Measurements from ENCODE around the gene HMX3.

Gene HMX3

GRCh38 chr10:123135415-123136141, at the start of gene HMX3:
Gene HMX3 (plus strand): TSS chr10:123135970. CDS start chr10:123136051, 81 bp downstream.
- H3K27me3 ChIP-seq (ENCODE audit: low read depth), result no peaks in the 10 kb centered on the region
- H3K9me3 ChIP-seq, result no peaks in the 10 kb centered on the region
- DNase-seq (ENCODE audit: low spot score in 2 of 2), result peak; percentile 73 to 83
- H3K4me1 ChIP-seq, result peaks cover 14% of the 10 kb centered on the region; the same call in 1 of the 2 replicates
- H3K36me3 ChIP-seq (replicated peaks), result peaks cover 15% of the 10 kb centered on the region
- in situ Hi-C loops (cut with MboI; ENCODE audit: low sequenced_read_pairs), result loop anchor here (10.0 kb wide), 1 partner anchor 91 kb away; no protein-coding TSS in a partner anchor
- peak within 1 kb of the TSS; percentile 64 for H3K4me3 ChIP-seq

DNA sequence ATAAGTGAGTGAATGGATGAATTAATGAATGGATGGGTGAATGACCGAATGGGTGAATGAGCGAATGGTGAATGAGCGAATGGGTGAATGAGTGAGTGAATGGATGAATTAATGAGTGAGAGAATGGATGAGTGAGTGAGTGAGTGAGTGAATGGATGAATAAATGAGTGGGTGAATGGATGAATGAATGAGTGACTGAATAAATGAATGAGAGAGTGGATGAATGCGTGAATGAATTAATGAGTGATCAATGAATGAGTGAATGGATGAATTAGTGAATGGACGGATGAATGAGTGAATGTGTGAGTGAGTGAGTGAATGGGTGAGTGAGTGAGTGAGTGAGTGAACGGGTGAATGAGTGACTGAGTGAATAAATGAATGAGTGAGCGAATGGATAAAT, 49.5 kb upstream of the HMX3 start:
- Histone ChIP-seq H3K36me3 (replicated peaks) (no peaks in the 10 kb centered on the region), H3K9me3 (no peaks in the 10 kb centered on the region), H3K4me1 (no peaks in the 10 kb centered on the region), H3K4me3 (no peak overlapping the region), H3K27me3 (ENCODE audit: low read depth) (no peaks in the 10 kb centered on the region)
- in situ Hi-C loops (cut with MboI; ENCODE audit: low sequenced_read_pairs), result no loop called here
- DNase-seq (ENCODE audit: low spot score in 2 of 2), result no peak

GRCh38 chr10:123087348-123087747, 48.4 kb upstream of the HMX3 start:
- in situ Hi-C loops (cut with MboI; ENCODE audit: low sequenced_read_pairs), result no loop called here
- no peak for DNase-seq (ENCODE audit: low spot score in 2 of 2)
- H3K9me3 ChIP-seq, result no peaks in the 10 kb centered on the region
- H3K4me1 ChIP-seq, result no peaks in the 10 kb centered on the region
- no peaks in the 10 kb centered on the region for H3K27me3 ChIP-seq (ENCODE audit: low read depth)
- H3K4me3 ChIP-seq, result no peak overlapping the region
- H3K36me3 ChIP-seq (replicated peaks), result no peaks in the 10 kb centered on the region

GRCh38 chr10:123087786-123088185, 48.0 kb upstream of the HMX3 start:
- H3K4me1 ChIP-seq, result no peaks in the 10 kb centered on the region
- in situ Hi-C loops (cut with MboI; ENCODE audit: low sequenced_read_pairs), result no loop called here
- H3K9me3 ChIP-seq, result no peaks in the 10 kb centered on the region
- no peaks in the 10 kb centered on the region for H3K36me3 ChIP-seq (replicated peaks)
- H3K27me3 ChIP-seq (ENCODE audit: low read depth), result no peaks in the 10 kb centered on the region
- H3K4me3 ChIP-seq, result no peak overlapping the region
- DNase-seq (ENCODE audit: low spot score in 2 of 2), result no peak

GRCh38 chr10:123092635-123093414, 42.9 kb upstream of the HMX3 start:
- DNase-seq (ENCODE audit: low spot score in 2 of 2), result no peak
- no peak overlapping the region for H3K4me3 ChIP-seq
- in situ Hi-C loops (cut with MboI; ENCODE audit: low sequenced_read_pairs), result no loop called here

GRCh38 chr10:123093489-123093888, 42.3 kb upstream of the HMX3 start:
- Histone ChIP-seq H3K4me3 (no peak overlapping the region), H3K4me1 (no peaks in the 10 kb centered on the region), H3K27me3 (ENCODE audit: low read depth) (no peaks in the 10 kb centered on the region), H3K36me3 (replicated peaks) (no peaks in the 10 kb centered on the region), H3K9me3 (no peaks in the 10 kb centered on the region)
- DNase-seq (ENCODE audit: low spot score in 2 of 2), result no peak
- in situ Hi-C loops (cut with MboI; ENCODE audit: low sequenced_read_pairs), result no loop called here

More at GRCh38 chr10:123092635-123093414, 42.9 kb upstream of the HMX3 start:
- no peaks in the 10 kb centered on the region for H3K27me3 ChIP-seq (ENCODE audit: low read depth)
- no peaks in the 10 kb centered on the region for H3K9me3 ChIP-seq
- no peaks in the 10 kb centered on the region for H3K4me1 ChIP-seq
- no peaks in the 10 kb centered on the region for H3K36me3 ChIP-seq (replicated peaks)

DNA sequence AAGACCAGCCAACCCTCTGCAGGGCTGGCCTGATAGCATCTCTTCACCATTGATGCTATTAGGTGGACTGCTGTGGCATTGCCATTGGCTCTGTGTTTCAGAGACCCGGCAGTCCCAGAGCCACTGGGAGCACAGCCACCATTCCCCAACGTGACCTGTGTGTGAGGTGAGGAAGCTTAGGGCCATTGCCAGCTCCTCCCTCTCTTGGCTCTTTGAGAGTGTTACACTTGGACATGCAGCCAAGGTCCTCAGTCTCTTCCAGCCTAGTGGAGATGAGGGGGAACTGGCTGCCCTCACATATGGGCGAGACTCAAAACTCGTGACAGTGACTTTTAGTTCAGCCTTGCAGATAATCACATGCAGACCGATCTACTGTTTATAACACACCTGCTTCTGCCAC, 39.3 kb upstream of the HMX3 start:
- H3K9me3 ChIP-seq, result no peaks in the 10 kb centered on the region
- in situ Hi-C loops (cut with MboI; ENCODE audit: low sequenced_read_pairs), result no loop called here
- no peak overlapping the region for H3K4me3 ChIP-seq
- no peak for DNase-seq (ENCODE audit: low spot score in 2 of 2)
- H3K27me3 ChIP-seq (ENCODE audit: low read depth), result no peaks in the 10 kb centered on the region
- no peaks in the 10 kb centered on the region for H3K4me1 ChIP-seq
- no peaks in the 10 kb centered on the region for H3K36me3 ChIP-seq (replicated peaks)

GRCh38 chr10:123097039-123097438, 38.7 kb upstream of the HMX3 start:
- H3K4me1 ChIP-seq, result no peaks in the 10 kb centered on the region
- no peak overlapping the region for H3K4me3 ChIP-seq
- no peaks in the 10 kb centered on the region for H3K9me3 ChIP-seq
- no peaks in the 10 kb centered on the region for H3K27me3 ChIP-seq (ENCODE audit: low read depth)
- no peak for DNase-seq (ENCODE audit: low spot score in 2 of 2)
- no peaks in the 10 kb centered on the region for H3K36me3 ChIP-seq (replicated peaks)
- in situ Hi-C loops (cut with MboI; ENCODE audit: low sequenced_read_pairs), result no loop called here

DNA sequence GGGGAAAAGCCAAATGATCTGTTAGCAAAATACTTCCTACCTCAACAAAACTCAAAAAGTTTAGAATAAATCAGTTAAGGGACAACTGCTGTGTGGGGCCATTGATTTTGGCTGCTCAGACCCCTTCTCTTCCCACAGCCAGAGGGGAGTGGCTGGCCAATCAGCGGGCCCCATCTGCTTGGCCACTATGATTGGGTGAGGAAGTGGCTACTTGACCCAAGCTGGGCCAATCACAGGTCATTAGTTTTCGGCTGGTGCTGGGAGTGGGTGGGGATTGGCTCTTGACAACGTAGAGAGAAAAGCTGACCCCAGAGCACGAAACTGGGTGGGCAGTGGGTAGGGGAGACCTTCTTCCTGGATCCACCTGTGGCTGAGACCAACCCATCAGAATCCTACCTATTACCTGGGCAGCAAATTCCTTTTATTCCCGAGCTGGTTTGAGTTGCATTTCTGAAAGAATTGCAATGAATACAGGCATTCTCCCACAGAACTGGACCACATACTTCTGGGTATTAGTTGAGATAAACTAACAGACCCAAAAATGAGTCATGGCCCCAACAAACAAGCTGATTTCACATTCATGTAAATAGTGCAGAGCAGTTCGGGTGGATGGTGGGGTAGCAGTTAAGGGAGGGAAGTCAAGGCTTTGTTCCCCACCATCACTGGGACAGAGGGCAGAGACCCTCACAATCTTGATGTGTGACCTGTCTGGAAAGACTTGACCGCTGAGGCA, 35.6 kb upstream of the HMX3 start:
- in situ Hi-C loops (cut with MboI; ENCODE audit: low sequenced_read_pairs), result no loop called here

GRCh38 chr10:123101872-123102271, 33.9 kb upstream of the HMX3 start:
- DNase-seq (ENCODE audit: low spot score in 2 of 2), result no peak
- Histone ChIP-seq H3K36me3 (replicated peaks) (no peaks in the 10 kb centered on the region), H3K9me3 (no peaks in the 10 kb centered on the region), H3K4me3 (no peak overlapping the region), H3K27me3 (ENCODE audit: low read depth) (no peaks in the 10 kb centered on the region), H3K4me1 (no peaks in the 10 kb centered on the region)
- in situ Hi-C loops (cut with MboI; ENCODE audit: low sequenced_read_pairs), result no loop called here

More for the DNA sequence above, 35.6 kb upstream of the HMX3 start:
- Histone ChIP-seq H3K36me3 (replicated peaks) (no peaks in the 10 kb centered on the region), H3K4me1 (no peaks in the 10 kb centered on the region), H3K27me3 (ENCODE audit: low read depth) (no peaks in the 10 kb centered on the region), H3K4me3 (no peak overlapping the region), H3K9me3 (no peaks in the 10 kb centered on the region)
- peak in 1 of 2 experiments; percentile 12 for DNase-seq (ENCODE audit: low spot score in 2 of 2)

- Histone ChIP-seq H3K27me3 (ENCODE audit: low read depth) (no peaks in the 10 kb centered on the region), H3K4me1 (no peaks in the 10 kb centered on the region), H3K9me3 (no peaks in the 10 kb centered on the region), H3K4me3 (no peak overlapping the region), H3K36me3 (replicated peaks) (no peaks in the 10 kb centered on the region)
- no peak for DNase-seq (ENCODE audit: low spot score in 2 of 2)
- in situ Hi-C loops (cut with MboI; ENCODE audit: low sequenced_read_pairs), result no loop called here
These were observed 33.1 kb upstream of the HMX3 start for GRCh38 chr10:123102673-123103072.

DNA sequence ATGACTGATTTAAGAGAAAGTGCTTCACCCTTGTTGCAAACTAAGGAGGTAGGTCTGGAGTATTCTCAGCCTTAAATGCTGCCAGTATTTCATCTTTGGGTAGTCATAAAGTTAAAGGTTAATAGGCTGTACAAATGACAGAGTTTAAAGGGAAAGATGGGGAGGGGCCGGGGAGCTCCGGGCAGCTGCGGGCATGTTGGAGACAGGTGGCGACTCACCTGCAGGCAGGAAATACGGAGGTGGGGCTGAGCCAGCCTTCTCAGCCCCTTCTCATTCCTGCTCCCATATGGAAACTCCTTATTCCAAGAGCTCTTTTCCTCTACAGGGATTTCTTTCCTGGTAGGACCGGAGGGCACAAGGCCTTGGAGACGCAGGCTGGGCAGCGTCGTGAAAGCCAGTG, 31.8 kb upstream of the HMX3 start:
- no peak overlapping the region for H3K4me3 ChIP-seq
- H3K27me3 ChIP-seq (ENCODE audit: low read depth), result no peaks in the 10 kb centered on the region
- in situ Hi-C loops (cut with MboI; ENCODE audit: low sequenced_read_pairs), result no loop called here
- no peaks in the 10 kb centered on the region for H3K4me1 ChIP-seq
- no peak for DNase-seq (ENCODE audit: low spot score in 2 of 2)
- H3K36me3 ChIP-seq (replicated peaks), result no peaks in the 10 kb centered on the region
- H3K9me3 ChIP-seq, result no peaks in the 10 kb centered on the region

DNA sequence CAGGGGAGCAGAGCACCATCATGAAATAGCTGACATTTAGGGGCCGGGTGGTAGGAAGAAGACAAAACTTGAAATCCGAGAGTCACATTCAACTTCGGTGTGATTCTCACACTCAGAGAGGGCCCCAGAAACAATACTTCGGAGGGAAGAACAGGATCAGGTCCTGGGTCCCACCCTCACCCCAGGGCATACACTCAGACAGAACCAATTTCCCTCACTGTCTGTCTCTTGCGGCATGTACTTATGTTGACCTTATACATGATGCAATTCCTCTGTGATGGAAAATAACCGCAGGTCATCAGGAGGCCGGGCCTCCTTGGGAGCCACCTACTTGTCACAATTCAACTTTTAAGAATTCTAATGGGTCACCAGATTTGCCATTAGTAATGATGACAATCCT, 26.3 kb upstream of the HMX3 start:
- Histone ChIP-seq H3K9me3 (no peaks in the 10 kb centered on the region), H3K27me3 (ENCODE audit: low read depth) (peaks cover 12% of the 10 kb centered on the region), H3K4me3 (no peak overlapping the region), H3K36me3 (replicated peaks) (no peaks in the 10 kb centered on the region), H3K4me1 (no peaks in the 10 kb centered on the region)
- in situ Hi-C loops (cut with MboI; ENCODE audit: low sequenced_read_pairs), result no loop called here
- DNase-seq (ENCODE audit: low spot score in 2 of 2), result no peak
